DND-41 (cell line): ENCODE measurements around the gene VIPR1.

Source experiments
- ATAC-seq: fragments of 200-7000 bp; cut with Tn5 transposase; 3 replicates; pipeline ENCODE4 v1.9.1; 2021; ENCODE audit warnings: low read depth; ENCODE audit not compliant: insufficient read depth
- DNase-seq: peaks from one replicate; pipeline ENCODE4 v3.0.0-alpha.2; 2020
- H2AFZ ChIP-seq: 2 replicates; pipeline ENCODE4 v1.6.0; 2012; ENCODE audit warnings: low read depth, low read length
- H3K27ac ChIP-seq: 2 replicates; pipeline ENCODE4 v1.5.1; 2012; ENCODE audit warnings: low read length, inconsistent platforms
- H3K27me3 ChIP-seq: fragments of 200-600 bp; sonication (generic); 2 replicates; pipeline ENCODE4 v1.6.0; 2012; ENCODE audit warnings: low read length, mild to moderate bottlenecking, inconsistent platforms; ENCODE audit not compliant: insufficient read depth, poor library complexity
- H3K36me3 ChIP-seq: 2 replicates; pipeline ENCODE4 v1.5.1; 2012; ENCODE audit warnings: low read length, inconsistent platforms; ENCODE audit not compliant: insufficient read depth
- H3K4me1 ChIP-seq: 2 replicates; pipeline ENCODE4 v1.5.1; 2012; ENCODE audit warnings: mild to moderate bottlenecking, low read length; ENCODE audit not compliant: insufficient read depth
- H3K4me2 ChIP-seq: 2 replicates; pipeline ENCODE4 v1.6.0; 2012; ENCODE audit warnings: mild to moderate bottlenecking, moderate library complexity, low read length, inconsistent platforms; ENCODE audit not compliant: insufficient read depth
- H3K4me3 ChIP-seq, 2 experiments: fragments of 200-600 bp in 1 of 2; shearing (Covaris generic) in 1 of 2; 2 replicates each; pipeline ENCODE4 v1.5.1; 2012 to 2016; ENCODE audit warnings: inconsistent platforms in 2 of 2, low read length in 2 of 2, mild to moderate bottlenecking in 2 of 2, low read depth in 1 of 2, moderate library complexity in 1 of 2
- H3K79me2 ChIP-seq: 2 replicates; pipeline ENCODE4 v1.6.0; 2012; ENCODE audit warnings: low read length, inconsistent platforms; ENCODE audit not compliant: insufficient read depth
- H3K9ac ChIP-seq: 2 replicates; pipeline ENCODE4 v1.6.0; 2012; ENCODE audit warnings: low read depth, mild to moderate bottlenecking, inconsistent platforms, low read length, moderate library complexity
- H3K9me3 ChIP-seq: 2 replicates; pipeline ENCODE4 v1.5.1; 2012; ENCODE audit warnings: low read length, moderate library complexity, mild to moderate bottlenecking, inconsistent platforms; ENCODE audit not compliant: insufficient read depth, severe bottlenecking
- H4K20me1 ChIP-seq: 2 replicates; pipeline ENCODE4 v1.6.0; 2012; ENCODE audit warnings: low read length; ENCODE audit not compliant: insufficient read depth
- EZH2 ChIP-seq: IDR thresholded peaks from 3 replicates; pipeline ENCODE4 v1.6.1; 2012; ENCODE audit warnings: borderline replicate concordance, low read depth, mild to moderate bottlenecking, moderate library complexity, low read length, inconsistent platforms; ENCODE audit not compliant: severe bottlenecking
- TF ChIP-seq, protein P1 (sequence below): IDR thresholded peaks from 2 replicates; pipeline ENCODE4 v1.5.1; 2012; ENCODE audit warnings: borderline replicate concordance, low read length, moderate library complexity, mild to moderate bottlenecking; ENCODE audit not compliant: poor library complexity, severe bottlenecking; ENCODE audit errors: extremely low read depth

VIPR1 gene

DNA sequence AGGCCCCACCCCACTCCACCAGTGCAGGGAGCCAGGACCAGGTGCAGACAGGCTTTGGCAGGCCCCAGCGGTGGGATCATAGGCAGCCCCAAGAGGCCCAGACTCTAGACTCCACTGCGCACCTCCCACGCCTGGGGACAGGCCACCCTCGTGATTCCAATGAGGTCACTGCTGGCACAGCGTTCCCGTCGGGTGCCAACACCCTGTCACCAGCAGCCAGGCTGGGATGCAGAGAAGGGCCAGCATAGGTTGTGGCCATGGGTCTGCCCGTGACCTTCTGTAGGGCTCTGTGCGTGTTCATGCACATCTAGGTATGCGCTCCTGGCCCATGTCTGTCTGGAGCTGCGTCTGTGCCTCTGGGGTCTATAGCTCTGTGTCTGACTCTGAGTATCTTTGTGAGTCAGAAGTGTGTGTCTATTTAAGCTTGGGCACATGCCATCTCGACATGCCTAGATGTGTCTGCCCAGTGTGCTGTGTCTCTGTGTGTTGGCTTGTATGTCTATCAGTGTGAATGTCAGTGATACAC is 13.0 kb downstream of the VIPR1 start:
- Histone ChIP-seq H3K36me3 (no peaks in the 10 kb centered on the region), H3K9ac (no peak overlapping the region), H3K27me3 (no peaks in the 10 kb centered on the region), H2AFZ (no peak overlapping the region), H3K4me3 (no peak overlapping the region), H3K79me2 (no peaks in the 10 kb centered on the region), H4K20me1 (no peaks in the 10 kb centered on the region), H3K9me3 (no peaks in the 10 kb centered on the region), H3K27ac (no peak overlapping the region), H3K4me1 (no peaks in the 10 kb centered on the region), H3K4me2 (no peak overlapping the region)
- DNase-seq (no peak), ATAC-seq (no peak)
- no peak for TF ChIP-seq EZH2
- TF ChIP-seq, protein P1, sequence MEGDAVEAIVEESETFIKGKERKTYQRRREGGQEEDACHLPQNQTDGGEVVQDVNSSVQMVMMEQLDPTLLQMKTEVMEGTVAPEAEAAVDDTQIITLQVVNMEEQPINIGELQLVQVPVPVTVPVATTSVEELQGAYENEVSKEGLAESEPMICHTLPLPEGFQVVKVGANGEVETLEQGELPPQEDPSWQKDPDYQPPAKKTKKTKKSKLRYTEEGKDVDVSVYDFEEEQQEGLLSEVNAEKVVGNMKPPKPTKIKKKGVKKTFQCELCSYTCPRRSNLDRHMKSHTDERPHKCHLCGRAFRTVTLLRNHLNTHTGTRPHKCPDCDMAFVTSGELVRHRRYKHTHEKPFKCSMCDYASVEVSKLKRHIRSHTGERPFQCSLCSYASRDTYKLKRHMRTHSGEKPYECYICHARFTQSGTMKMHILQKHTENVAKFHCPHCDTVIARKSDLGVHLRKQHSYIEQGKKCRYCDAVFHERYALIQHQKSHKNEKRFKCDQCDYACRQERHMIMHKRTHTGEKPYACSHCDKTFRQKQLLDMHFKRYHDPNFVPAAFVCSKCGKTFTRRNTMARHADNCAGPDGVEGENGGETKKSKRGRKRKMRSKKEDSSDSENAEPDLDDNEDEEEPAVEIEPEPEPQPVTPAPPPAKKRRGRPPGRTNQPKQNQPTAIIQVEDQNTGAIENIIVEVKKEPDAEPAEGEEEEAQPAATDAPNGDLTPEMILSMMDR, result no peak

DNA sequence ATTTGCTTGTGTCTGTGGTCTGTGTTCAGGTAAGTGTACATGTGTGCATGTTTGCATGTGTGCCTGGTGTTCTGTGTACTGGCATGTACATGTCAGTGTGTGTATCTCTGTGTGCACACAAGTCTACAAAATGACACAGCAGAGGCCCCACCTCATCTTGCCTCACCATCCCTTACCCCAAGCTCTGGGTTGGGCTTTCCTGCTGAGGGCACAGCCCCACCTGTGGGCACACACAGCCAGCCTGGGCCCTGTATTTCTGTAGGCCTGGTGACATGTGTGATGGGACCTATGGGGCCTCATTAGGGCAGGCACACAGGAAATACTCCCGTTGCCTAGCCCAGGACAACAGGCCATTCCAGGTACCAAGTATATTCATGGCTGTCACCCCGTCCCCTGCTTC is 13.5 kb downstream of the VIPR1 start:
- TF ChIP-seq, protein P1, result no peak
- Histone ChIP-seq H3K27me3 (no peaks in the 10 kb centered on the region), H3K79me2 (no peaks in the 10 kb centered on the region), H3K9me3 (no peaks in the 10 kb centered on the region), H4K20me1 (no peaks in the 10 kb centered on the region), H3K27ac (no peak overlapping the region), H3K4me2 (no peak overlapping the region), H3K36me3 (no peaks in the 10 kb centered on the region), H3K4me1 (no peaks in the 10 kb centered on the region), H2AFZ (no peak overlapping the region), H3K9ac (no peak overlapping the region), H3K4me3 (no peak overlapping the region)
- DNase-seq (no peak), ATAC-seq (no peak)

DNA sequence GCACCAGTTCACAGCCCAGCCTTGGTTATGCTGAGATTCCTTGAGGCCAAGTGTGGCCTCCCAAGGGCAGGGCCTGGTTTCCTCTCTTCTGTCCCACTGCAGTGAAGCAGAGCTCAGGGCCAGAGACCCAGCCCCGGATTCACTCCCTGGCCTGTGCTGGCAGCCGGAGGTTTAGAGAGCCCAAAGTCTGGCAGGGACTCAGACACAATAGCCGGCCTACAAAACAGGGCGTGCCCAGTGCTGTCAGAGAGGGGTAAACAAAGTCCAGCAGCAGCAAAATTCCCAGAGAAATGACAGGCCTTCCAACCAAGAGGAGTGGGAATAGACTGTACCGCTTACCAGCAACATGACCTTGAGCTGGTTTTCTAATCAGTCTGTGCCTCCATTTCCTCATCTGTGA is 14.0 kb downstream of the VIPR1 start:
- no peak for ATAC-seq
- no peak overlapping the region for H3K4me2 ChIP-seq
- H2AFZ ChIP-seq, result no peak overlapping the region
- no peak overlapping the region for H3K27ac ChIP-seq
- H3K27me3 ChIP-seq, result no peaks in the 10 kb centered on the region
- H3K9ac ChIP-seq, result no peak overlapping the region
- H3K4me3 ChIP-seq, result no peak overlapping the region
- no peaks in the 10 kb centered on the region for H3K9me3 ChIP-seq
- no peaks in the 10 kb centered on the region for H3K36me3 ChIP-seq
- no peaks in the 10 kb centered on the region for H4K20me1 ChIP-seq
- no peaks in the 10 kb centered on the region for H3K4me1 ChIP-seq
- no peak for TF ChIP-seq EZH2
- TF ChIP-seq, protein P1, result no peak
- H3K79me2 ChIP-seq, result no peaks in the 10 kb centered on the region
- no peak for DNase-seq

DNA sequence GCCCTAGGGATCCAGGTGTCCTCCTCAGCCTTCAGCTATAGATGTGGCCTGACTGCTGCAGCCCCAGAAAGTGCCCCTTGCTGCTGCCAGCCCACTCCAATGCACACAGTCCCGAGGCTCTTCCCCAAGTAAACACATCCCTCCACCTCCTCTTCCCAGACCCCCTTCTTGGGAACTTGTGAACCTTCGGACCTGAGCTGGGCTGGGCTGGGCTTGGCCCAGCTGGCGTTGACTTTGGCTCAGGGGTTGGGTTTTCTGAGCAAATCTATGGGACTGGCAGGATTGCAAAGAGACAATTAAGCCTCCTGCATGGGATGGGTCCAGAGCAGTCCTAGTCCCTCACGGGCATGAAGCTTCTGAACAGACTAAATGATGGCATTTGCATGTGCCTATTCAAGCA is 14.7 kb downstream of the VIPR1 start:
- H3K4me1 ChIP-seq, result no peaks in the 10 kb centered on the region
- TF ChIP-seq EZH2, result no peak
- TF ChIP-seq, protein P1, result no peak
- no peaks in the 10 kb centered on the region for H3K79me2 ChIP-seq
- DNase-seq (no peak), ATAC-seq (no peak)
- no peaks in the 10 kb centered on the region for H4K20me1 ChIP-seq
- H3K36me3 ChIP-seq, result no peaks in the 10 kb centered on the region
- no peak overlapping the region for H3K4me2 ChIP-seq
- H3K9ac ChIP-seq, result no peak overlapping the region
- no peak overlapping the region for H3K4me3 ChIP-seq
- no peaks in the 10 kb centered on the region for H3K27me3 ChIP-seq
- no peak overlapping the region for H2AFZ ChIP-seq
- H3K27ac ChIP-seq, result no peak overlapping the region
- no peaks in the 10 kb centered on the region for H3K9me3 ChIP-seq
